Anterior cingulate cortex (tissue), 58 donors: Measurements from ENCODE around the gene RASSF1.
A peak's percentile ranks its signal among the peaks of the same experiment; 100 is the strongest.
"Not testable (repeated sequence)": the region's sequence is repeated elsewhere in the genome, so short reads cannot be mapped to it uniquely, and the experiment has no call there.

Experiments
- DNase-seq, 58 donors: peaks; one replicate each; lab custom pipeline; 2025; lab: John Stamatoyannopoulos, UW

The RASSF1 gene

GRCh38 chr3:50312041-50312440 is 28.6 kb downstream of the RASSF1 start:
- DNase-seq, result not testable (repeated sequence)

GRCh38 chr3:50304601-50305000 is 36.0 kb downstream of the RASSF1 start:
- no peak for DNase-seq

- DNase-seq, result no peak
Observed at GRCh38 chr3:50303013-50303815, 37.4 kb downstream of the RASSF1 start, which contains the start of gene HYAL1. HYAL1 (minus strand) TSS chr3:50303574; CDS start chr3:50302956, 618 bp downstream.

GRCh38 chr3:50302095-50303012 is 38.3 kb downstream of the RASSF1 start:
- DNase-seq, result no peak

GRCh38 chr3:50300681-50301254 is 39.9 kb downstream of the RASSF1 start:
- DNase-seq, result no peak

- peak in 32 of 58 donors; percentile 30 to 84 (median 68) for DNase-seq
Observed at GRCh38 chr3:50299929-50300680, 40.5 kb downstream of the RASSF1 start.

- DNase-seq, result no peak
Observed at GRCh38 chr3:50299638-50299928, 41.1 kb downstream of the RASSF1 start.

- DNase-seq, result peak; percentile 84 to 100 (median 99)
Observed at GRCh38 chr3:50298836-50299637, 41.6 kb downstream of the RASSF1 start, which contains the start of the genes HYAL3 and NAA80. HYAL3 (minus strand) TSS chr3:50299405; CDS start chr3:50295602, 3,803 bp downstream. NAA80 (minus strand) TSS chr3:50299405; CDS start chr3:50297463, 1,942 bp downstream.

- no peak for DNase-seq
Observed at GRCh38 chr3:50297896-50298725, 42.5 kb downstream of the RASSF1 start.

GRCh38 chr3:50297384-50297775 is 43.3 kb downstream of the RASSF1 start:
- DNase-seq, result no peak

- no peak for DNase-seq
Observed at GRCh38 chr3:50296721-50297383, 43.8 kb downstream of the RASSF1 start.

- DNase-seq, result no peak
Observed at GRCh38 chr3:50295553-50296431, 44.8 kb downstream of the RASSF1 start.

GRCh38 chr3:50294492-50295403 is 45.9 kb downstream of the RASSF1 start:
- no peak for DNase-seq

GRCh38 chr3:50294089-50294488 is 46.5 kb downstream of the RASSF1 start:
- no peak for DNase-seq

- no peak for DNase-seq
Observed at GRCh38 chr3:50293079-50293801, 47.4 kb downstream of the RASSF1 start.
